Hepatocyte (in vitro differentiated cells): ENCODE results near the gene ACKR3. TPM values are rescaled to one million over a fixed set of nuclear protein-coding genes. Genes with fewer than 3 reads are reported as not detected.

Source experiments
- DNase-seq: peaks from one replicate; pipeline ENCODE4 v3.0.0-alpha.2; 2016; ENCODE audit warnings: low spot score
- H2AFZ ChIP-seq: fragments of 200-600 bp; sonication (generic); 2 replicates; pipeline ENCODE4 v1.6.0; 2016; ENCODE audit warnings: antibody characterized with exemption, mild to moderate bottlenecking
- H3K27ac ChIP-seq: fragments of 200-600 bp; sonication (generic); 2 replicates; pipeline ENCODE4 v1.5.1; 2016; ENCODE audit warnings: mild to moderate bottlenecking
- H3K27me3 ChIP-seq: fragments of 200-600 bp; sonication (generic); 2 replicates; pipeline ENCODE4 v1.6.1; 2016
- H3K36me3 ChIP-seq: fragments of 200-600 bp; sonication (generic); replicated peaks from 2 replicates; pipeline ENCODE4 v1.5.1; 2016; ENCODE audit warnings: low read depth; ENCODE audit not compliant: insufficient read depth
- H3K4me1 ChIP-seq: fragments of 200-600 bp; sonication (generic); 2 replicates; pipeline ENCODE4 v1.5.1; 2016; ENCODE audit warnings: mild to moderate bottlenecking, moderate library complexity; ENCODE audit not compliant: insufficient read depth
- H3K4me2 ChIP-seq: fragments of 200-600 bp; sonication (generic); 2 replicates; pipeline ENCODE4 v1.6.0; 2016
- H3K4me3 ChIP-seq: fragments of 200-600 bp; sonication (generic); 2 replicates; pipeline ENCODE4 v1.5.1; 2016; ENCODE audit warnings: mild to moderate bottlenecking
- H3K79me2 ChIP-seq: fragments of 200-600 bp; sonication (generic); 2 replicates; pipeline ENCODE4 v1.6.0; 2017; ENCODE audit warnings: mild to moderate bottlenecking
- H3K9me2 ChIP-seq: fragments of 200-600 bp; sonication (generic); replicated peaks from 2 replicates; pipeline ENCODE4 v1.6.0; 2017; ENCODE audit warnings: mild to moderate bottlenecking; ENCODE audit not compliant: insufficient read depth
- H3K9me3 ChIP-seq: fragments of 200-600 bp; sonication (generic); 2 replicates; pipeline ENCODE4 v1.5.1; 2016; ENCODE audit warnings: low read depth, mild to moderate bottlenecking
- H4K20me1 ChIP-seq: fragments of 200-600 bp; sonication (generic); 2 replicates; pipeline ENCODE4 v1.6.0; 2016; ENCODE audit warnings: mild to moderate bottlenecking; ENCODE audit not compliant: insufficient read depth, poor library complexity, severe bottlenecking
- EZH2 ChIP-seq: fragments of 200-600 bp; sonication (generic); IDR thresholded peaks from 2 replicates; pipeline ENCODE4 v1.6.1; 2016; ENCODE audit warnings: antibody characterized with exemption, mild to moderate bottlenecking, borderline replicate concordance
- EZH2phosphoT487 ChIP-seq: fragments of 200-600 bp; sonication (generic); IDR thresholded peaks from one replicate; pipeline ENCODE4 v1.6.1; 2018; ENCODE audit warnings: antibody characterized with exemption, mild to moderate bottlenecking, low read depth, moderate library complexity; ENCODE audit not compliant: unreplicated experiment, severe bottlenecking
- WGBS: methylation state at CpG from one replicate; pipeline ENCODE4 v1.1.6; 2016; ENCODE audit warnings: low lambda C conversion rate; ENCODE audit errors: missing lambda C conversion rate; 5-methylcytosine and 5-hydroxymethylcytosine counted together
- polyA plus RNA-seq: library from polyadenylated mRNA; unstranded; fragments of >200 nt; fragmentation: Nextera tagmentation; extraction: Ambion mirVana; gene quantifications from 2 replicates; pipeline ENCODE4 v1.2.1, GENCODE V29; 2016
- total RNA-seq: library from RNA; depleted of rRNA; stranded (reverse); fragments of >200 nt; gene quantifications from 2 replicates; pipeline ENCODE4 v1.2.3, GENCODE V29; 2014
- TF ChIP-seq, protein P1 (sequence below): fragments of 200-600 bp; sonication (generic); IDR thresholded peaks from 2 replicates; pipeline ENCODE4 v1.5.1; 2016; ENCODE audit warnings: antibody characterized with exemption, mild to moderate bottlenecking; ENCODE audit not compliant: poor library complexity

Gene ACKR3
- total and polyA plus RNA-seq, 2 experiments from 2014 or later = 49.5 to 58.9 TPM

DNA sequence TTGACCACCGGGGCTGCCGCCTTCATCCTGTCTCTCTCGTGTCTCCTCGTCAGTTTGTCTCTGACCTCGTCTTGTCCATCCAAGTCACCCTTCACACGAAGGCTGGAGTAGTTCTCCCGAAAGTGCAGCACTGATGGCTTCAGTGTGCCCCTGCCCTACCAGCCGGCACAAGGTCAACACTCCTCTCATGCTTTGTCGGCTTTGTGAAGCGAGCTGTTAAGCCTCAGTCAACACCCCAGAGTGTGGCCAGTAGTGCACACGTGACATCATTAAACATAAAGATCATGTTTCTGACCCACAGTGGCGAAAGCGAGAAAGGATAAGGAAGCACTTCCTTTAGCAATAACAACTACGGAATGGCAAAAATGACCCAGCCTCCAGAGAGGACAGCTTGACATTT, 23.2 kb downstream of the ACKR3 start:
- no peaks in the 10 kb centered on the region for H3K9me3 ChIP-seq
- no peaks in the 10 kb centered on the region for H4K20me1 ChIP-seq
- DNase-seq = peak; percentile 75
- no peaks in the 10 kb centered on the region for H3K36me3 ChIP-seq
- peak overlapping the region; percentile 30 for H3K4me2 ChIP-seq
- no peaks in the 10 kb centered on the region for H3K9me2 ChIP-seq
- H3K27me3 ChIP-seq = no peaks in the 10 kb centered on the region
- WGBS = 41% methylated on average over 14 of the region's 14 CpGs
- H3K27ac ChIP-seq = peak overlapping the region; percentile 41
- peaks cover 9% of the 10 kb centered on the region for H3K4me1 ChIP-seq
- no peak overlapping the region for H3K4me3 ChIP-seq
- no peaks in the 10 kb centered on the region for H3K79me2 ChIP-seq
- H2AFZ ChIP-seq = no peak overlapping the region
- TF ChIP-seq EZH2 (no peak), EZH2phosphoT487 (peak; percentile 81)
- TF ChIP-seq, protein P1, sequence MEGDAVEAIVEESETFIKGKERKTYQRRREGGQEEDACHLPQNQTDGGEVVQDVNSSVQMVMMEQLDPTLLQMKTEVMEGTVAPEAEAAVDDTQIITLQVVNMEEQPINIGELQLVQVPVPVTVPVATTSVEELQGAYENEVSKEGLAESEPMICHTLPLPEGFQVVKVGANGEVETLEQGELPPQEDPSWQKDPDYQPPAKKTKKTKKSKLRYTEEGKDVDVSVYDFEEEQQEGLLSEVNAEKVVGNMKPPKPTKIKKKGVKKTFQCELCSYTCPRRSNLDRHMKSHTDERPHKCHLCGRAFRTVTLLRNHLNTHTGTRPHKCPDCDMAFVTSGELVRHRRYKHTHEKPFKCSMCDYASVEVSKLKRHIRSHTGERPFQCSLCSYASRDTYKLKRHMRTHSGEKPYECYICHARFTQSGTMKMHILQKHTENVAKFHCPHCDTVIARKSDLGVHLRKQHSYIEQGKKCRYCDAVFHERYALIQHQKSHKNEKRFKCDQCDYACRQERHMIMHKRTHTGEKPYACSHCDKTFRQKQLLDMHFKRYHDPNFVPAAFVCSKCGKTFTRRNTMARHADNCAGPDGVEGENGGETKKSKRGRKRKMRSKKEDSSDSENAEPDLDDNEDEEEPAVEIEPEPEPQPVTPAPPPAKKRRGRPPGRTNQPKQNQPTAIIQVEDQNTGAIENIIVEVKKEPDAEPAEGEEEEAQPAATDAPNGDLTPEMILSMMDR = no peak

GRCh38 chr2:236593531-236593930, 23.9 kb downstream of the ACKR3 start:
- no peak overlapping the region for H3K4me3 ChIP-seq
- H4K20me1 ChIP-seq = no peaks in the 10 kb centered on the region
- no peak overlapping the region for H2AFZ ChIP-seq
- no peaks in the 10 kb centered on the region for H3K79me2 ChIP-seq
- no peaks in the 10 kb centered on the region for H3K9me2 ChIP-seq
- TF ChIP-seq EZH2phosphoT487 (no peak), EZH2 (no peak)
- TF ChIP-seq, protein P1 = no peak
- no peaks in the 10 kb centered on the region for H3K9me3 ChIP-seq
- peaks cover 9% of the 10 kb centered on the region for H3K4me1 ChIP-seq
- 100% methylated on average over 2 of the region's 2 CpGs for WGBS
- H3K4me2 ChIP-seq = peak overlapping the region; percentile 27
- H3K36me3 ChIP-seq = no peaks in the 10 kb centered on the region
- H3K27me3 ChIP-seq = no peaks in the 10 kb centered on the region
- no peak overlapping the region for H3K27ac ChIP-seq
- DNase-seq = no peak

DNA sequence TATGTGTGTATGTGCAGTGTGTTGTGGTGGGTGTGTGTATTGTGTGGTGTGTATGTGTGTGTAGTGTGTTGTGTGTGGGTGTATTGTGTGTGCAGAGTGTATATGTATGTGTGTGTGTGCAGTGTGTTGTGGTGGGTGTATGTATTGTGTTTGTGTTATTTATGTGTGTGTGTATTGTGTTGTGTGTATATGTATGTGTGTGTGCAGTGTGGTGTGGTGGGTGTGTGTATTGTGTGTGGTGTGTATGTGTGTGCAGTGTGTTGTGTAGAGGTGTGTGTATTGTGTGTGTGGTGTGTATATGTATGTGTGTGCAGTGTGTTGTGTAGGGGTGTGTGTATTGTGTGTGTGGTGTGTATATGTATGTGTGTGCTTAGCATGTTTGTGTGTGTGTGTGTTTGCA, 24.3 kb downstream of the ACKR3 start:
- H3K9me3 ChIP-seq = no peaks in the 10 kb centered on the region

More for the DNA sequence above, 24.3 kb downstream of the ACKR3 start:
- DNase-seq = no peak
- H3K36me3 ChIP-seq = no peaks in the 10 kb centered on the region
- no peak overlapping the region for H2AFZ ChIP-seq
- no peaks in the 10 kb centered on the region for H3K9me2 ChIP-seq
- H3K79me2 ChIP-seq = no peaks in the 10 kb centered on the region
- H3K4me2 ChIP-seq = no peak overlapping the region
- TF ChIP-seq EZH2 = no peak
- TF ChIP-seq, protein P1 = no peak
- no peak for TF ChIP-seq EZH2phosphoT487
- no peaks in the 10 kb centered on the region for H3K27me3 ChIP-seq
- H3K4me3 ChIP-seq = no peak overlapping the region
- H3K4me1 ChIP-seq = peaks cover 9% of the 10 kb centered on the region
- H4K20me1 ChIP-seq = no peaks in the 10 kb centered on the region
- no peak overlapping the region for H3K27ac ChIP-seq
